Stromal cell of bone marrow (primary cell): ENCODE results near the gene CHCT1.
"Not testable (repeated sequence)": the region's sequence is repeated elsewhere in the genome, so short reads cannot be mapped to it uniquely, and the experiment has no call there.

ENCODE experiments used
- DNase-seq: peaks from one replicate; pipeline ENCODE4 v3.0.0-alpha.2; 2012; ENCODE audit warnings: low read depth

The CHCT1 gene

DNA sequence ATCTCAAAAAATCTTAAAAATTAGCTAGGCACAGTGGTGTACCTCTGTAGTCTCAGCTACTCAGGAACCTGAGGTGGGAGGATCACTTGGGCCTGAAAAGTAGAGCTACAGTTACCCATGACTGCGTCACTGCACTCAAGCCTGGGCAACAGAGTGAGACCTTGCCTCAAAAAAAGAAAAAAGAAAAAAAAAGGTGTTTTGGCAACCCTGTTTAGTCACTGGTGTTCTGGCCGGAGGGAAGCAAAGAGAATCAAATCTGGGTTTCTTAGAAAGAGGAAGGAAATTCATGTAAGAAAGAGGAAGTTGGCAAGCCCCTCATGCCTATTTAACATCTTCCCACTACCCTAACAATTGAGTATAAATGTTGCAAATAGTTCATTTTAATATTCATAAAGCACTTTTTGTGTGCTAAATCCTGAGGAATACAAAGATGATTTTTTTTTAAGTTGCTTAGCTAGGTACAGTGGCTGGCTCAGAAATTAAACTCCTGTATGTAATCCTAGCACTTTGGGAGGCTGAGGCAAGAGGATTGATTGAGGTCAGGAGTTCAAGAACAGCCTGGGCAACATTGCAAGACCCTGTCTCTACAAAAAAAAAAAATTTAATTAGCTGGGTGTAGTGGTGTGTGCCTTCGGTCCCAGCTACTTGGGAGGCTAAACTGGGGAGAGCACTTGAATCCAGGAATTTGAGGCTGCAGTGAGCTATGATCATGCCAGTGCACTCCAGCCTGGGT, 23.9 kb upstream of the CHCT1 start:
- DNase-seq: no peak

GRCh38 chr17:60401819-60402218, 20.5 kb upstream of the CHCT1 start:
- no peak for DNase-seq

- DNase-seq: no peak
Measured at GRCh38 chr17:60403523-60403810, 18.8 kb upstream of the CHCT1 start.

- no peak for DNase-seq
Measured at GRCh38 chr17:60403962-60404361, 18.3 kb upstream of the CHCT1 start.

GRCh38 chr17:60406887-60407286, 15.4 kb upstream of the CHCT1 start:
- DNase-seq: no peak

DNA sequence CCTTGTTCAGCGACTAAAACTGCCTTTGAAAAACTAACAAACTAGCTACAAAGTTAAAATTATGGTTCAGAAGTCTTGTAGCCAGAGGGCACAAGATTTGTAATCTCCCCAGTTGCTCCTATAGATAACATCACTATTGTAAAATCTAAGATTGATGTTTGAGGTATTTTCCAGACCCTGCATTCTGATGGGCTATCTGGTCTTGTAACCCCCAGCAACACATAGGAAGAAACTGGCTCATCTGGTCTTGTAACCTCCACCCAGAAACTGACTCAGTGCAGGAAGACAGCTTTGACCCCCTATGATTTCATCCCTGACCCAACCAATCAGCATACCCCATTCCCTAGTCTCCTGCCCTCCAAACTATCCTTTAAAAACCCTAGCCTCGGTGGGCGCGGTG, 12.3 kb upstream of the CHCT1 start:
- no peak for DNase-seq

- no peak for DNase-seq
Measured at GRCh38 chr17:60412701-60413100, 9.6 kb upstream of the CHCT1 start.

- no peak for DNase-seq
Measured at GRCh38 chr17:60415146-60415545, 7.1 kb upstream of the CHCT1 start.

DNA sequence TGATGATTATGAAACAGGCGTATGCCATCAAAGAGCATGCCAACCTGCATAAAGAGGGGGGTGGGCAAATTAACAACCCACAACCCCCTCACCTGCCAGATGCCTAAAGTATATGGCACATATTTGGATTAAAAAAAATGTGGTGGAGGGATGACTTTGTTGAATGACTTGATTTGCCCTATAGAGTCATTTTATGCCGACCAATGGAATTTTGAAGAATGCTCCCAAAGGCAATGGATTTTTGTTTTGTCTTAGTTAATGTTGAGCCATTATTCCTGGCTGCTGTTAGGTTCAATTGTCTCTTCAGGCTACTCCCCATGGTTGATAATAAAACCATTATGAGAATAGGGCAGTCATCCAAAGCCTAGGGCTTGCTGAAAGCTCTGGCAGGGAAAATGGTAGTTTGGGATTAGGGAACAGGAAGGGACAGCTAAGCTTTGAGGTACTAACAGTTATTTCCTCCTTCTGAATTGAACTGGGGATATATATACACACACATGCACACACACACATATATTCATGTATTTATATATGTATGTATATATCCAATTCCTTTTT, 5.8 kb upstream of the CHCT1 start:
- no peak for DNase-seq

DNA sequence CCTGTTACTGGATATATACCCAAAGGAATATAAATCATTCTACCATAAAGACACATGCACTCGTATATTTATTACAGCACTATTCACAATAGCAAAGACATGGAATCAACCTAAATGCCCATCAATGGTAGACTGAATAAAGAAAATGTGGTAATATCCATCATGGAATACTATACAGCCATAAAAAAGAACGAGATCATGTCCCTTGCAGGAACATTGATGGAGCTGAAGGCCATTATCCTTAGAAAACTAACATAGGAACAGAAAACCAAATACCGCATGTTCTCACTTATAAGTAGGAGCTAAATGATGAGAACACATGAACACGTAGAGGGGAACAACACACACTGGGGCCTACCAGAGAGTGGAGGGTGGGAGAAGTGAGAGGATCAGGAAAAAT, 3.3 kb upstream of the CHCT1 start:
- not testable (repeated sequence) for DNase-seq

DNA sequence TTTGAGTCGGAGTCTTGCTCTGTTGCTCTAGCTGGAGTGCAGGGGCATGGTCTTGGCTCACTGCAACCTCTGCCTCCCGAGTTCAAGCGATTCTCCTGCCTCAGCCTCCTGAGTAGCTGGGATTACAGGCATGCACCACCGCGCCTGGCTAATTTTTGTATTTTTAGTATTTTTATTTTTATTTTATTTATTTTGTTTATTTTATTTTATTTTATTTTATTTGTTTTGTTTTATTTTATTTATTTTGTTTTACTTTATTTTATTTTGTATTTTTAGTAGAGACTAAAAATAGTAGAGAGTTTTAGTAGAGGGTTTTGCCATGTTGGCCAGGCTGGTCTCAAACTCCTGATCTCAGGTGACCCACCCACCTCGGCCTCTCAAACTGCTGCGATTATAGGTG, 2.4 kb upstream of the CHCT1 start:
- DNase-seq: not testable (repeated sequence)

GRCh38 chr17:60421273-60422161, 772 bp upstream of the CHCT1 start:
- DNase-seq: no peak

- no peak for DNase-seq
Measured at GRCh38 chr17:60423865-60424264, 1.6 kb downstream of the CHCT1 start.

- DNase-seq: no peak
Measured at GRCh38 chr17:60425626-60426025, 3.3 kb downstream of the CHCT1 start.

DNA sequence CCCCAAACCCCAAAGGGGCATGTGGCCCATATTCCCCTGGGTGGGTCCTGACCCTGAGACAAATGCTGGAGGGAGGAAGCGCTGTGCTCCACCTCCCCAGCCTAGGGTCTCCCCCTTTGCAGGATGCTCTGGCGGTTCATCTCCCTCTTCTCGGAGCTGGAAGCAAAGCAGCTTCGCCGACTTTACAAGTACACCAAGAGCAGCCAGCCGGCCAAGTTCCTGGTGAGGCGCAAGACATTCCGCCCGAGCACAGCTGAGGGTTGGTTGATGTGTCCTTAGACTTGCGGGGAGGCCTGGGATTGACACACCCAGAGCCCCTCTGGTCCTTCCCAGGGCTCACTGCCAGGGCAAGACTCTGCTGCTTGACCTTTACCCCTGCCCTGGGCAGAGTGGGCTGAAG, 4.3 kb downstream of the CHCT1 start:
- DNase-seq: no peak

- DNase-seq: not testable (repeated sequence)
Measured at GRCh38 chr17:60428491-60428890, 6.2 kb downstream of the CHCT1 start.

DNA sequence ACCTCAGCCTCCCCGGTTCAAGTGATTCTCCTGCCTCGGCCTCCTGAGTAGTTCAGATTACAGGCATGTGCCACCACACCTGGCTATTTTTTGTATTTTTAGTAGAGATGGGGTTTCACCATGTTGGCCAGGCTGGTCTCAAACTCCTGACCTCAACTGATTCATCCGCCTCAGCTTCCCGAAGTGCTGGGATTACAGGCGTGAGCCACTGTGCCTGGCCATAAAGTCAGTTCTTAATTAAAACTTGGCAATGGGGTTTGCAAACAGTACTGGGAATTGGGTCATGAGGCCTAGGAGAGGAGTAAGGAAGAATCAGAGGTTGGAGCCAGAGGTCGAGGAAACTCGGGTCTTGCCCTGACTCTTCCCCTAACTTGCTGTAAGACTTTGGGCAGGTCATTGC, 8.3 kb downstream of the CHCT1 start:
- not testable (repeated sequence) for DNase-seq

- not testable (repeated sequence) for DNase-seq
Measured at GRCh38 chr17:60433021-60433997, 11.0 kb downstream of the CHCT1 start.

DNA sequence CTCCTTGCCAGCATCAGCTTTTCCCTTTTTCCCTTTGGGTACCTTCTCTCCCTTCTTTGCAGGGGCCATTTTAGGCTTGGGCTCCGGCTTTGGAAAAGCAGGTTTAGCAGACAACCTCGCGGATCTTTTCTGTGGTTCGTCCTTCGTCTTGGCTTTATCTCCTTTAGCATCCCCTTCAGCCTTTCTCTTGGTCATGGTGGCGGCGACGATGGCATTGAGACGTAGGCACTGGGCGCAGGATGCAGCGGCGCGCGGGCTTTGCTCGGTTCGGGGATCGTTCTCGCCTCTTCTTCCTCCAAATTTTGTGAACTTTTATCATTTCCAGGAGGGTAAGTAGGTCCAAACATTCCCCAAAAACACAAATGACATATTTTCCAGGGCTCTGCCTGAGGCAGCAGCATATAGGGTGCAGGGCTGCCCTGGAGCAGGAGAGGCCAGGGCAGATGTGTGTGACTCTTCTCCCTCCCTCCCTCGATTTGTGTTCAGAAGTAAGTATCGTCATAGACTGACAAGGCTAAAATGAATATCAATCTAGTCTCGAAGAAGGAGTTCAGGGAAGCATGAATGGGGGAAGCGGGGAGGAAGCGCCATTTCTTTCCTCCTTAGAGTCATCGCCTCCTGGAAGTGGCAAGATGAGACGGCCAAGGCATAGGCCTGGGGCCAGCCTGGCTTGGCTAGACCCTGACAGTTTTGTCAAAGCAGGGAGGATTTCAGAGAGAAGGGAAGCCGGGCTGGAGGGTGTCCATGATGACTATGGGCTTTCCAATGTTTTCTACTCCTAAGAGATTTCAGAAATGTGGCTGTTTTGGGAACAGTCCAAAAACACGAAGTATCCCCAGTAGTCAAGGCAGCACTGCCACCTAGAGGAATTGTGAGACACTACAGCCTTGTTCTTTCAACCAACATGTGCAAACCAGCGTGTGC, 13.2 kb downstream of the CHCT1 start:
- peak; percentile 84 for DNase-seq

GRCh38 chr17:60436676-60437075, 14.4 kb downstream of the CHCT1 start:
- no peak for DNase-seq

- DNase-seq: peak; percentile 28
Measured at GRCh38 chr17:60439501-60439900, 17.2 kb downstream of the CHCT1 start.
